ENCODE data around the gene PAOX. TPM values are rescaled to one million over a fixed set of nuclear protein-coding genes. Genes with fewer than 3 reads are reported as not detected.
"Not testable (repeated sequence)": the region's sequence is repeated elsewhere in the genome, so short reads cannot be mapped to it uniquely, and the experiment has no call there.

PAOX gene
- total RNA-seq, 2 donors from 2014 or later: 2.0 to 2.1 TPM

DNA sequence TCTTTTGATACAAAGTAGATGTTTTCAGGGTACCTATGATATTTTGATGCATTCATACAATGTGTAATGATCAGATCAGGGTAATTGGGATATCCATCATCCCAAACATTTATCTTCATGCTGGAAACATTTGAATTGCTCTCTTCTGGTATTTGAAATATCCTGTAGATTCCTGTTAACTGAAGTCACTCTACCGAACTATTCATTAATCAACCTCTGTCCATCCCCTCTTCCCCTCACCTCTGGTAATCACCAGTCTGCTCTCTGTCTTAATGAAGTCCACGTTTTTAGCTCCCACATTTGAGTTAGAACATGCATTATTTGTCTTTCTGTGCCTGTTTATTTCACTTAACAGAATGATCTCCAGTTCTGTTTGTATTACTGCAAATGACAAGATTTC, 26.2 kb downstream of the PAOX start:
- Mint-ChIP-seq H3K4me3 (no peak overlapping the region), H3K36me3 (peaks cover 43% of the 10 kb centered on the region), H3K27me3 (no peaks in the 10 kb centered on the region), H3K27ac (peak overlapping the region; percentile 3 to 6), H3K4me1 (ENCODE audit: low read depth in 2 of 2) (peaks cover 49 to 63% of the 10 kb centered on the region in 2 donors), H3K9me3 (no peaks in the 10 kb centered on the region)
- ATAC-seq (no peak), DNase-seq (ENCODE audit: low spot score) (no peak)

GRCh38 chr10:133405844-133406527, 26.9 kb downstream of the PAOX start:
- no peak for ATAC-seq
- H3K4me3 Mint-ChIP-seq: no peak overlapping the region
- H3K4me1 Mint-ChIP-seq (ENCODE audit: low read depth in 2 of 2): peaks cover 46 to 56% of the 10 kb centered on the region in 2 donors

GRCh38 chr10:133411523-133412380, 32.7 kb downstream of the PAOX start:
- H3K4me1 Mint-ChIP-seq (ENCODE audit: low read depth in 2 of 2): peaks cover 22 to 23% of the 10 kb centered on the region in 2 donors
- peaks cover 13% of the 10 kb centered on the region for H3K9me3 Mint-ChIP-seq
- no peaks in the 10 kb centered on the region for H3K27me3 Mint-ChIP-seq
- DNase-seq (ENCODE audit: low spot score) (no peak), ATAC-seq (no peak)
- H3K4me3 Mint-ChIP-seq: no peak overlapping the region
- no peak overlapping the region for H3K27ac Mint-ChIP-seq
- H3K36me3 Mint-ChIP-seq: peaks cover 76% of the 10 kb centered on the region

More at GRCh38 chr10:133405844-133406527, 26.9 kb downstream of the PAOX start:
- Mint-ChIP-seq H3K27me3 (no peaks in the 10 kb centered on the region), H3K9me3 (no peaks in the 10 kb centered on the region), H3K36me3 (peaks cover 50% of the 10 kb centered on the region), H3K27ac (peak overlapping the region; percentile 3 to 6)
- DNase-seq (ENCODE audit: low spot score): no peak

GRCh38 chr10:133412381-133412711, 33.3 kb downstream of the PAOX start:
- Mint-ChIP-seq H3K4me3 (no peak overlapping the region), H3K36me3 (peaks cover 76% of the 10 kb centered on the region), H3K27me3 (no peaks in the 10 kb centered on the region), H3K27ac (no peak overlapping the region), H3K9me3 (peaks cover 13% of the 10 kb centered on the region), H3K4me1 (ENCODE audit: low read depth in 2 of 2) (peaks cover 18 to 22% of the 10 kb centered on the region in 2 donors)
- ATAC-seq (no peak), DNase-seq (ENCODE audit: low spot score) (no peak)

DNA sequence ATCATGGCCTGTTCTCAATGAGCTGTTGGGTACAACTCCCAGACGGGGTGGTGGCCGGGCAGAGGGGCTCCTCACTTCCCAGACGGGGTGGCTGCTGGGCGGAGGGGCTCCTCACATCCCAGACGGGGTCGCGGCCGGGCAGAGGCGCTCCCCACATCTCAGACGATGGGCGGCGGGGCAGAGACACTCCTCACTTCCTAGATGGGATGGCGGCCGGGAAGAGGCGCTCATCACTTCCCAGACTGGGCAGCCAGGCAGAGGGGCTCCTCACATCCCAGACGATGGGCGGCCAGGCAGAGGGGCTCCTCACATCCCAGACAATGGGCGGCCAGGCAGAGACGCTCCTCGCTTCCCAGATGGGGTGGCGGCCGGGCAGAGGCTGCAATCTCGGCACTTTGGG, 35.3 kb downstream of the PAOX start:
- not testable (repeated sequence) for H3K27ac Mint-ChIP-seq; DNase-seq (ENCODE audit: low spot score); ATAC-seq; H3K4me3 Mint-ChIP-seq; H3K27me3 Mint-ChIP-seq
- peaks cover 13% of the 10 kb centered on the region for H3K9me3 Mint-ChIP-seq
- H3K4me1 Mint-ChIP-seq (ENCODE audit: low read depth in 2 of 2): peaks cover 5 to 14% of the 10 kb centered on the region in 2 donors
- H3K36me3 Mint-ChIP-seq: peaks cover 57% of the 10 kb centered on the region

- DNase-seq (ENCODE audit: low spot score) (no peak), ATAC-seq (no peak)
- H3K9me3 Mint-ChIP-seq: peaks cover 13% of the 10 kb centered on the region
- H3K4me3 Mint-ChIP-seq: no peak overlapping the region
- no peaks in the 10 kb centered on the region for H3K27me3 Mint-ChIP-seq
- H3K36me3 Mint-ChIP-seq: peaks cover 44% of the 10 kb centered on the region
- no peak overlapping the region for H3K27ac Mint-ChIP-seq
- H3K4me1 Mint-ChIP-seq (ENCODE audit: low read depth in 2 of 2): peaks cover 0 to 9% of the 10 kb centered on the region in 2 donors
These were observed 36.7 kb downstream of the PAOX start for GRCh38 chr10:133415752-133416151.

- ATAC-seq (no peak), DNase-seq (ENCODE audit: low spot score) (no peak)
- Mint-ChIP-seq H3K4me3 (no peak overlapping the region), H3K9me3 (peaks cover 2% of the 10 kb centered on the region), H3K27me3 (no peaks in the 10 kb centered on the region), H3K27ac (no peak overlapping the region), H3K36me3 (peaks cover 17% of the 10 kb centered on the region), H3K4me1 (ENCODE audit: low read depth in 2 of 2) (peaks cover 0 to 6% of the 10 kb centered on the region in 2 donors)
These were observed 39.4 kb downstream of the PAOX start for GRCh38 chr10:133418289-133418993.

GRCh38 chr10:133419211-133419950, 40.3 kb downstream of the PAOX start:
- Mint-ChIP-seq H3K9me3 (no peaks in the 10 kb centered on the region), H3K36me3 (peaks cover 13% of the 10 kb centered on the region)

DNA sequence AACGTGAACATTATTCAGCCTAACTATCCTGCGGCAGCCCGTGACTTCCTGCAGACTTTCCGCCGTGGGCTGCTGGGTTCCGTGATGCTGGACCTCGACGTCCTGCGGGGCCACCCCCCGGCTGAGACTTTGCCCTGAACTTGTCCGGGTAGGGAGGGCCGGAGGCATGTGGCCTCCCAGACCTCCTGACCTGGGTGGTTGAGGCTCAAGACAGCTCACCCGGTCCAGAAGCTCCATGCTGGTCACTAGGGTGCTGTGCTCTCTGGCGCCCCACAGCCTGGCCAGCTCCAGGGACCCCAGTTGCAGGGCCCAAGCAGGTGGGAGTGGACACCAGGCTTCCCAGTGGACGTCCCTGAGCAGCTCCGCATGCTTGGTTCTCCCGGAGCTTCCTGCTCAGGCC, 41.0 kb downstream of the PAOX start:
- no peak for DNase-seq (ENCODE audit: low spot score)
- no peaks in the 10 kb centered on the region for H3K9me3 Mint-ChIP-seq
- H3K27me3 Mint-ChIP-seq: no peaks in the 10 kb centered on the region
- no peak for ATAC-seq
- H3K4me3 Mint-ChIP-seq: no peak overlapping the region
- peaks cover 0 to 6% of the 10 kb centered on the region in 2 donors for H3K4me1 Mint-ChIP-seq (ENCODE audit: low read depth in 2 of 2)
- peaks cover 13% of the 10 kb centered on the region for H3K36me3 Mint-ChIP-seq
- H3K27ac Mint-ChIP-seq: no peak overlapping the region

More at GRCh38 chr10:133419211-133419950, 40.3 kb downstream of the PAOX start:
- no peak for ATAC-seq
- H3K4me1 Mint-ChIP-seq (ENCODE audit: low read depth in 2 of 2): peaks cover 0 to 6% of the 10 kb centered on the region in 2 donors
- H3K4me3 Mint-ChIP-seq: no peak overlapping the region
- H3K27me3 Mint-ChIP-seq: no peaks in the 10 kb centered on the region
- H3K27ac Mint-ChIP-seq: no peak overlapping the region
- no peak for DNase-seq (ENCODE audit: low spot score)

DNA sequence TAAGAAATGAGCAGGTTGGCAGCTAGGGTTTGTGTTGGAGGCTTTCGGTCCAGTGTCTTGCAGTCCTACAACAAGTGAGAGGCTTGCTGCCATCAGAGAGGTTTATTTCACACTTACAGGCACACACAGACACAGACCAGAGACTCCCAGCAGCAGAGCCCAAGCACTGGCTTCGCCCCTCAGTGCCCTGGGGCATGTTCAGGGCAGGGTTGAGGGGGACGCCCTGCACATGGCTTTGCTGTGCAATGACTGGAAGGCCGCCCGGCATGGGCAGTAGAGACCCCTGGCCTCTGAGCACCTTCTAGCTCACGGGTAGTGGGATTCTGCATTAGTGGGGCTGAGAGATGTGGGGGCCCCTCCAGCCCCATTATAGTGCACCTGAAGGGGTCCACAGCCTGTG, 41.5 kb downstream of the PAOX start:
- H3K36me3 Mint-ChIP-seq: peaks cover 7% of the 10 kb centered on the region
- H3K4me1 Mint-ChIP-seq (ENCODE audit: low read depth in 2 of 2): peaks cover 0 to 6% of the 10 kb centered on the region in 2 donors
- no peak overlapping the region for H3K4me3 Mint-ChIP-seq
- DNase-seq (ENCODE audit: low spot score): no peak
- H3K27ac Mint-ChIP-seq: no peak overlapping the region
- ATAC-seq: no peak
- H3K9me3 Mint-ChIP-seq: no peaks in the 10 kb centered on the region
- no peaks in the 10 kb centered on the region for H3K27me3 Mint-ChIP-seq

- no peak for DNase-seq (ENCODE audit: low spot score)
- ATAC-seq: no peak
- no peaks in the 10 kb centered on the region for H3K27me3 Mint-ChIP-seq
- H3K27ac Mint-ChIP-seq: no peak overlapping the region
- H3K4me3 Mint-ChIP-seq: no peak overlapping the region
- H3K36me3 Mint-ChIP-seq: no peaks in the 10 kb centered on the region
- H3K9me3 Mint-ChIP-seq: no peaks in the 10 kb centered on the region
- peaks cover 0 to 4% of the 10 kb centered on the region in 2 donors for H3K4me1 Mint-ChIP-seq (ENCODE audit: low read depth in 2 of 2)
These were observed 42.5 kb downstream of the PAOX start for GRCh38 chr10:133421336-133422222.

- no peak for DNase-seq (ENCODE audit: low spot score)
- H3K4me1 Mint-ChIP-seq (ENCODE audit: low read depth in 2 of 2): peaks cover 0 to 4% of the 10 kb centered on the region in 2 donors
- no peak for ATAC-seq
- H3K36me3 Mint-ChIP-seq: no peaks in the 10 kb centered on the region
- H3K9me3 Mint-ChIP-seq: no peaks in the 10 kb centered on the region
- H3K27me3 Mint-ChIP-seq: no peaks in the 10 kb centered on the region
- no peak overlapping the region for H3K27ac Mint-ChIP-seq
- no peak overlapping the region for H3K4me3 Mint-ChIP-seq
These were observed 43.3 kb downstream of the PAOX start for GRCh38 chr10:133422223-133422806.
